Caco-2 (cell line): ENCODE measurements around the gene PCDHGA4. TPM values are rescaled to one million over a fixed set of nuclear protein-coding genes. Genes with fewer than 3 reads are reported as not detected.
A peak's percentile ranks its signal among the peaks of the same experiment; 100 is the strongest.

Experiments used
- BruUV-seq: library from RNA; stranded (reverse); fragments of 400-500 nt; replicated peaks from 2 replicates; lab custom pipeline; 2021; lab: Mats Ljungman, UMichigan
- CTCF ChIA-PET: fragments of 300-600 bp; sonication (Branson Sonifier 250); formaldehyde crosslinking; loops from one replicate; lab custom pipeline; 2022; ENCODE audit warnings: antibody characterized with exemption; lab: Charles Lee
- POLR2A ChIA-PET: fragments of 300-600 bp; sonication (Branson Sonifier 250); formaldehyde crosslinking; loops from one replicate; lab custom pipeline; 2022; ENCODE audit warnings: antibody characterized with exemption; lab: Charles Lee
- DNase-seq, 2 experiments: peaks; one replicate each; pipeline versions ENCODE4 v3.0.0 to v3.0.0-alpha.2; 2020 to 2022
- H3K27me3 ChIP-seq: replicated peaks from 2 replicates; pipeline ENCODE4 v1.6.0; 2011; ENCODE audit warnings: low read length; ENCODE audit not compliant: control insufficient read depth, insufficient read depth
- H3K36me3 ChIP-seq: 2 replicates; pipeline ENCODE4 v1.5.1; 2011; ENCODE audit warnings: low read length; ENCODE audit not compliant: control insufficient read depth, insufficient read depth
- H3K4me1 ChIP-seq: fragments of 250-450 bp; sonication (Bioruptor Pico); 2 replicates; pipeline ENCODE4 v1.5.1; 2020; ENCODE audit warnings: mild to moderate bottlenecking
- H3K4me3 ChIP-seq: 2 replicates; pipeline ENCODE4 v1.5.1; 2011; ENCODE audit warnings: low read depth, mild to moderate bottlenecking, control low read depth, low read length
- H3K9me3 ChIP-seq: fragments of 250-450 bp; sonication (Bioruptor Pico); 2 replicates; pipeline ENCODE4 v1.5.1; 2020; ENCODE audit warnings: mild to moderate bottlenecking, moderate library complexity
- H3K27ac Mint-ChIP-seq: one replicate; pipeline ENCODE4 v1.8.0; 2022; ENCODE audit warnings: mixed read lengths; ENCODE audit not compliant: unreplicated experiment
- H3K27me3 Mint-ChIP-seq: one replicate; pipeline ENCODE4 v1.8.0; 2022; ENCODE audit warnings: mixed read lengths; ENCODE audit not compliant: insufficient read depth, unreplicated experiment
- H3K36me3 Mint-ChIP-seq: one replicate; pipeline ENCODE4 v1.8.0; 2022; ENCODE audit warnings: mild to moderate bottlenecking, mixed read lengths; ENCODE audit not compliant: insufficient read depth, unreplicated experiment
- H3K4me1 Mint-ChIP-seq: one replicate; pipeline ENCODE4 v1.8.0; 2022; ENCODE audit warnings: low read depth, mixed read lengths; ENCODE audit not compliant: unreplicated experiment
- H3K4me3 Mint-ChIP-seq: one replicate; pipeline ENCODE4 v1.8.0; 2022; ENCODE audit warnings: mild to moderate bottlenecking, moderate library complexity, mixed read lengths; ENCODE audit not compliant: unreplicated experiment
- H3K9me3 Mint-ChIP-seq: one replicate; pipeline ENCODE4 v1.8.0; 2022; ENCODE audit warnings: mixed read lengths; ENCODE audit not compliant: unreplicated experiment
- intact Hi-C: fragments of 100-400 bp; cut with micrococcal nuclease; formaldehyde crosslinking; loops from one replicate; pipeline ENCODE4 v1.10.0; 2022; ENCODE audit not compliant: unreplicated experiment
- total RNA-seq: library from RNA; stranded (reverse); gene quantifications from 2 replicates; pipeline ENCODE4 v1.2.3, GENCODE V29; 2022
- TF ChIP-seq, protein P1 (sequence below), 2 experiments: fragments of 200-600 bp in 1 of 2; IDR thresholded peaks; 1 replicate in 1 of 2; 2 replicates in 1 of 2; pipeline versions ENCODE4 v1.5.1 to v1.8.0; 2011 to 2022; ENCODE audit warnings: antibody characterized with exemption in 1 of 2, control low read depth in 1 of 2, inconsistent platforms in 1 of 2, low read depth in 1 of 2, low read length in 1 of 2, mild to moderate bottlenecking in 1 of 2, moderate library complexity in 1 of 2; ENCODE audit not compliant: insufficient read depth in 1 of 2, severe bottlenecking in 1 of 2, unreplicated experiment in 1 of 2

Gene PCDHGA4
- total RNA-seq, 1 experiment from 2014 or later = 0.54 TPM

- intact Hi-C loops = loop anchor here (5.0 kb wide), 1 partner anchor 90 kb away; the partner anchor contains the start of gene PCDHGA10
- CTCF ChIA-PET = no interaction called here
Measured at GRCh38 chr5:141322261-141322660, 32.6 kb upstream of the PCDHGA4 start.

GRCh38 chr5:141326088-141326854 lies 28.6 kb upstream of the PCDHGA4 start:
- no peaks in the 10 kb centered on the region for H3K27me3 ChIP-seq
- BruUV-seq = TSS peak; percentile 61
- Mint-ChIP-seq H3K4me3 (peak overlapping the region; percentile 93), H3K36me3 (no peaks in the 10 kb centered on the region), H3K4me1 (no peaks in the 10 kb centered on the region), H3K27me3 (no peaks in the 10 kb centered on the region), H3K9me3 (no peaks in the 10 kb centered on the region), H3K27ac (peak overlapping the region; percentile 88)
- ChIA-PET POLR2A (no interaction called here), CTCF (interaction anchor here (0.9 to 1.5 kb wide), 2 partner anchors 87 to 238 kb away, joined by 3 to 4 read pairs; partner anchors contain the start of gene PCDHGA10)
- no peaks in the 10 kb centered on the region for H3K4me1 ChIP-seq
- TF ChIP-seq, protein P1, sequence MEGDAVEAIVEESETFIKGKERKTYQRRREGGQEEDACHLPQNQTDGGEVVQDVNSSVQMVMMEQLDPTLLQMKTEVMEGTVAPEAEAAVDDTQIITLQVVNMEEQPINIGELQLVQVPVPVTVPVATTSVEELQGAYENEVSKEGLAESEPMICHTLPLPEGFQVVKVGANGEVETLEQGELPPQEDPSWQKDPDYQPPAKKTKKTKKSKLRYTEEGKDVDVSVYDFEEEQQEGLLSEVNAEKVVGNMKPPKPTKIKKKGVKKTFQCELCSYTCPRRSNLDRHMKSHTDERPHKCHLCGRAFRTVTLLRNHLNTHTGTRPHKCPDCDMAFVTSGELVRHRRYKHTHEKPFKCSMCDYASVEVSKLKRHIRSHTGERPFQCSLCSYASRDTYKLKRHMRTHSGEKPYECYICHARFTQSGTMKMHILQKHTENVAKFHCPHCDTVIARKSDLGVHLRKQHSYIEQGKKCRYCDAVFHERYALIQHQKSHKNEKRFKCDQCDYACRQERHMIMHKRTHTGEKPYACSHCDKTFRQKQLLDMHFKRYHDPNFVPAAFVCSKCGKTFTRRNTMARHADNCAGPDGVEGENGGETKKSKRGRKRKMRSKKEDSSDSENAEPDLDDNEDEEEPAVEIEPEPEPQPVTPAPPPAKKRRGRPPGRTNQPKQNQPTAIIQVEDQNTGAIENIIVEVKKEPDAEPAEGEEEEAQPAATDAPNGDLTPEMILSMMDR (IDR thresholded peaks at IDR 0.05; ENCODE audit: insufficient read depth in 1 of 2, low read depth in 1 of 2, low read length in 1 of 2, severe bottlenecking in 1 of 2, unreplicated experiment in 1 of 2) = peak; percentile 80 to 85
- intact Hi-C loops = loop anchor here (1.0 to 2.0 kb wide), 4 partner anchors 33 to 238 kb away; partner anchors contain the start of gene PCDHGB2
- no peaks in the 10 kb centered on the region for H3K36me3 ChIP-seq
- DNase-seq = peak; percentile 82 to 85
- peak overlapping the region; percentile 39 for H3K4me3 ChIP-seq
- H3K9me3 ChIP-seq = no peaks in the 10 kb centered on the region

More at GRCh38 chr5:141322261-141322660, 32.6 kb upstream of the PCDHGA4 start:
- H3K9me3 Mint-ChIP-seq = peaks cover 21% of the 10 kb centered on the region
- H3K36me3 Mint-ChIP-seq = peaks cover 38% of the 10 kb centered on the region
- H3K4me1 ChIP-seq = peaks cover 5% of the 10 kb centered on the region; the same call in 1 of the 2 replicates
- DNase-seq = no peak
- no peaks in the 10 kb centered on the region for H3K27me3 ChIP-seq
- H3K27ac Mint-ChIP-seq = no peak overlapping the region
- H3K4me3 ChIP-seq = no peak overlapping the region
- peaks cover 6% of the 10 kb centered on the region for H3K4me1 Mint-ChIP-seq
- POLR2A ChIA-PET = no interaction called here
- H3K9me3 ChIP-seq = peaks cover 22% of the 10 kb centered on the region
- TF ChIP-seq, protein P1 (IDR thresholded peaks at IDR 0.05; ENCODE audit: insufficient read depth in 1 of 2, low read depth in 1 of 2, low read length in 1 of 2, severe bottlenecking in 1 of 2, unreplicated experiment in 1 of 2) = no peak
- H3K27me3 Mint-ChIP-seq = no peaks in the 10 kb centered on the region
- BruUV-seq = no TSS peak
- no peak overlapping the region for H3K4me3 Mint-ChIP-seq
- peaks cover 6% of the 10 kb centered on the region; the same call in 1 of the 2 replicates for H3K36me3 ChIP-seq

- Mint-ChIP-seq H3K9me3 (no peaks in the 10 kb centered on the region), H3K36me3 (no peaks in the 10 kb centered on the region), H3K27ac (no peak overlapping the region), H3K4me3 (no peak overlapping the region), H3K27me3 (no peaks in the 10 kb centered on the region), H3K4me1 (no peaks in the 10 kb centered on the region)
- no TSS peak for BruUV-seq
- TF ChIP-seq, protein P1 (IDR thresholded peaks at IDR 0.05; ENCODE audit: insufficient read depth in 1 of 2, low read depth in 1 of 2, low read length in 1 of 2, severe bottlenecking in 1 of 2, unreplicated experiment in 1 of 2) = no peak
- POLR2A ChIA-PET = no interaction called here
- Histone ChIP-seq H3K27me3 (no peaks in the 10 kb centered on the region), H3K4me1 (no peaks in the 10 kb centered on the region), H3K36me3 (no peaks in the 10 kb centered on the region), H3K4me3 (no peak overlapping the region), H3K9me3 (no peaks in the 10 kb centered on the region)
- DNase-seq = no peak
- intact Hi-C loops = no loop called here
- CTCF ChIA-PET = interaction anchor here (0.8 to 1.1 kb wide), 2 partner anchors 236 to 239 kb away, joined by 3 read pairs; no protein-coding TSS in a partner anchor
Measured at GRCh38 chr5:141328231-141328630, 26.6 kb upstream of the PCDHGA4 start.
